GM12874 (cell line): ENCODE measurements around the gene HTT.
A peak's percentile ranks its signal among the peaks of the same experiment; 100 is the strongest.

Experiments used
- TF ChIP-seq, protein P1 (sequence below): IDR thresholded peaks from 2 replicates; pipeline ENCODE4 v1.5.1; 2011; ENCODE audit warnings: low read depth, mild to moderate bottlenecking, control low read depth, low read length, moderate library complexity; ENCODE audit not compliant: insufficient read depth

The HTT gene

DNA sequence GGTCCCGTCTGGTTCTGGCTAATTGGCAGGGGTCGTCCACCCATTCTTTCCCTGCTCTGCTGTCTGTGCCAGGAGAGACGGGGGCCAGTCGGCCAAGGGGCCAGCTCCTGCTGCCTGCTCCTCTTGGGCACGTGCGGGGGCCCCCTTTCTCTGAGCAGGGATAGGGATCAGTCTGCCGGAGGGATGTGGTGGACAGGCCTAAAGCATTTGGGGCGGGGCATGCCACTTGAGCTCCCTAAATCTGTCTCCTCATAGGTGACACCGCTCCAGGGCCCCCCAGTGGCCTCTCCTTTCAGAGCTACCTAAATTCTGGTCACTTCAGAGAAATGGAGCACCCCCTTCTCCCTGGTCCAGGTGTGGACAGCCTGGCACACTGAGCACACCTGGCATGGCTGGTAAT is 170.3 kb downstream of the HTT start:
- TF ChIP-seq, protein P1, sequence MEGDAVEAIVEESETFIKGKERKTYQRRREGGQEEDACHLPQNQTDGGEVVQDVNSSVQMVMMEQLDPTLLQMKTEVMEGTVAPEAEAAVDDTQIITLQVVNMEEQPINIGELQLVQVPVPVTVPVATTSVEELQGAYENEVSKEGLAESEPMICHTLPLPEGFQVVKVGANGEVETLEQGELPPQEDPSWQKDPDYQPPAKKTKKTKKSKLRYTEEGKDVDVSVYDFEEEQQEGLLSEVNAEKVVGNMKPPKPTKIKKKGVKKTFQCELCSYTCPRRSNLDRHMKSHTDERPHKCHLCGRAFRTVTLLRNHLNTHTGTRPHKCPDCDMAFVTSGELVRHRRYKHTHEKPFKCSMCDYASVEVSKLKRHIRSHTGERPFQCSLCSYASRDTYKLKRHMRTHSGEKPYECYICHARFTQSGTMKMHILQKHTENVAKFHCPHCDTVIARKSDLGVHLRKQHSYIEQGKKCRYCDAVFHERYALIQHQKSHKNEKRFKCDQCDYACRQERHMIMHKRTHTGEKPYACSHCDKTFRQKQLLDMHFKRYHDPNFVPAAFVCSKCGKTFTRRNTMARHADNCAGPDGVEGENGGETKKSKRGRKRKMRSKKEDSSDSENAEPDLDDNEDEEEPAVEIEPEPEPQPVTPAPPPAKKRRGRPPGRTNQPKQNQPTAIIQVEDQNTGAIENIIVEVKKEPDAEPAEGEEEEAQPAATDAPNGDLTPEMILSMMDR: no peak

DNA sequence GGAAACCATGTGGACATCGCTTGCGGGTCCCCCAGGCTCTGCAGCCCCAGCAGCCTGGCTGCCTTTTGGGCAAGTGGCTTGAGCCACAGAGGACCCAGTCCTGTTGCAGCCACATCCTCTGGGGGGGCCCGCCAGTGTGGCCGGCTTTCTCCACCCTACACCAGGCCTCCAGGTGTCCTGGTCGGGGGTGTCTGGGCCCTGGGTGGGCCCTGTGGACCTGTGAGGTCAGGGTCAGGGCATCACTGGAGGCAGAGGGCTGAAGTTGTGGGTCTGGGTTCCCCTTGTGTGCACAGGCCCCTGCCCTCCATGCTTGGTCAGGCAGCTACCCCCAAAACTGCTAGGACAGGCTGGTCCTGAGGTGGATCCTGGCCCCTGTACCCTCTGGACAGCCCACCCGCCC is 171.2 kb downstream of the HTT start:
- TF ChIP-seq, protein P1: no peak

DNA sequence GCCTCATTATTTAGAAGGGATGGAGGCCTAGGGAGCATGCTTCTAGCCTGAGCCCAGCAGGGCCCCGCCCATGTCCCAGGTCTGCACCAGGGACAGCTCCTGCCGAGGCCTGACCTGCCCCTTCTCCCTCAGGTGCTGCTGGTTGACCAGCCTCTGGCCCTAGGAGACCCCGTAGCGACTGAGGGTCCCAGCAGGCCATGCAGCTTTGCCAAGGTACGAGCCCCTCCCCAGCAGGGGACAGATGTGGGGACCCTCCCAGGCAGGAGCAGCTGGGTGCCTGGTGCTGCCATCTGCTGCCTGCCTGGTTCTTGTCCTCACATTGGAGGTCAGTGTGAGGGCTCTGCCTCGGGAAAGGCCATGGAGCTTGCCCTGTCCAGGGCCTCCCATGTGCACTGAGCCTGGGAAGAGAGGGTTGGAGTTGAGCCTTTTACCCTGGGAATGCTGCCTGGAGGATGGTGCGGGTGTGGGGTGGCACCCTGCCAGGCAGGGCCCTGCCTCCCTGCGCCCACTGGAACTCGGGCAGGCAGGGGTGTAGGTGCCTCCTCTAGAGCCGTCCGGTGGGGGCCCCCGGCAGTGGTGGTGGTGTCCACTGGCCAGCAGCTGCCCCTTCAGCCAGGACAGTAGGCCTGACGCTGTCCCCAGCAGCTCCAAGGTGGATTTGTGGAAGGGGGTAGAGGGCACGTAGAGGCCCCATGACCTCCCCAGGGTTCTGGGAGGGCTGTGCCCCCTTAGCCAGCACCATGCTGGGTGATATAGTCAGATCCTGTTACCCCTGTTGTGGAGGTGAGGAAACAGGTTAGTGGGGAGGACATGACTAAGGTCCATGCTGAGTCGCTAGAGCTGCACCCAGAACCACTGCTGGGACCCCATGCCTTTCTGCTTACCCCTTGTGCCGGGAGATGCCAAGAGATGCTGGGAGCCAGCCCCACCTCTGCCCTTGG is 172.2 kb downstream of the HTT start:
- TF ChIP-seq, protein P1: 0 out of 2 replicates have a peak, but pooled peaks have one; percentile 5

DNA sequence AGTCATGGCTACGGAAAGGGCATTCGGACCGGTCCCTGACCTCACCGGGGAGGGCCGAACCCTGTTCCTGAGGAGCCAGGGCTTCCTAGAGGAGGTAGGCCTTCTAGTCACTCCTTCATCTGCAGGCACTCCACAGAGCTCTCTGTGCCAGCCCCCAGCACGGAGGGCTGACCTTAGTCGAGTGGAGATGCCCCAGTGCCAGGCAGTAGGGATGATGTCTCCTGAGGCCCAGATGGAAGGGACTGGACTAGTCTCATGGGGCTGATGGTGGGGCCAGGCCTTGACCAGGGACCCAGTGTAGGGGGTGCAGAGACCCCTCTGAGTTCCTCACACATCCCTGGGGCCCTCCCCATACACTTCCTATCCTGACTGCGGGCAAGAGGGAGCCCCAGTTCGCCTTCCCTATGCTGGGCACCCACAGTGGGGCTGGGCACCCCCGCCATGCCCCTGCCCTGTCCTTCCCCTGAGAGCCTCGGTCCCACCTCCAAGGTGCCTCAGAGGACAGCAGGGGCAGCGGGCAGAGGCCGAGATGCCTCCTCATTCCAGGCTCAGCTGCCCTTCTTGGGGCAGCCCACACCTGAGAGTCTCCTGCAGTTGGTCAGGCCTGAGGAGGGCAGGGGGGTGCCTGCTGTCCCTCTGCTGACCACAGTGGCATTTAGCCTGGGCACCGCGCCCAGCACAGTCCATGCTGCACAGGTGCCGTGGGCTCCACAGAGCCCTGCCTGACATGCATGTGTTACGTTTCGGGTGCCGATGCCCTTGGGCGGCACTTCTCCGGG is 173.1 kb downstream of the HTT start:
- TF ChIP-seq, protein P1: no peak

DNA sequence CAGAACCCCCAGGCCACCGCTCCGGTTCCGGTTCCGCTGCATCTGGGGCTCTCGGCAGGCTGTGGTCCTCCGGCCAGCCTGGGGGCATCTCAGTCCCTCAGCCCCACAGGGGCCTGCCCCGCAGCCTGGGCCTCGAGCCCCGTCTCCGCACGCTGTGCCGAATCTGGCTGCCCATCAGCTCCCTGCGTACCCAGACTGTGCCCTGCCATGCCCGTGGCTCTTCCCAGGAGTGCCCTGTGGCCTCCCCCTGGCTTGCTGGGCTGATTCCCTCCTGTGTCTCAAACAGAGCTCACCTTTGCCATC is 173.6 kb downstream of the HTT start:
- TF ChIP-seq, protein P1: no peak

DNA sequence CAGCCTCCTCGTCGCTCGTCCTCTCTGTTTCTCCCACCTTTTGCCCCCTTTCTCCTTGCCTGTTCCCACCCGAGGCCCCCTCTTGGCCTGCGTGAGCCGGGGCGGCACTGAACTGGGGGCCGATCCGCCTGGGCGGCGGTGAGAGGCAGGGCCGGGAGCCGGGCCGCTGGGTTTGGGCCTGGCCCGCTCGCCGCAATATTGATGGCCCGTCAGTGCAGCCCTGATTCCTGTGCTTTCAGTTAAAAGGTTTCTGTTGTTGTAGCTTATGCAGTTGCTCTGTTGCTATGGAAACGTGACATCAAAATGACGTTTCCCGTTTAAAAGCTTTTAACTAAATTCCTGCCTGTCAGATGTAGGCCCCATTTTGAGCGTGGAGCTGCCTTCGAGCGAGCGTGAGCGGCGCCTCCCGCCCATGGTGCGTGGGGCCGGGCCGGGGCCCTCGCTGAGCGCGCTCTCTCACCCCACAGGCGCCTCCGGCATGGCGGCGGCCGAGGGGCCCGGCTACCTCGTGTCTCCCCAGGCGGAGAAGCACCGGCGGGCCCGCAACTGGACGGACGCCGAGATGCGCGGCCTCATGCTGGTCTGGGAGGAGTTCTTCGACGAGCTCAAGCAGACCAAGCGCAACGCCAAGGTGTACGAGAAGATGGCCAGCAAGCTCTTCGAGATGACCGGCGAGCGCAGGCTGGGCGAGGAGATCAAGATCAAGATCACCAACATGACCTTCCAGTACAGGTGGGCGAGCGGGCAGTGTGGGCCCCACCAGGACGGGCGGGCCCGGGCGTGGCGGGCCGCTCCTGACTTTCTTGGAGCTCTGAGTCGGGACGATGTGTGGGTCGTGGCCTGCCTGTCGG is 174.6 kb downstream of the HTT start, which contains the start of gene MSANTD1:
Gene MSANTD1, plus strand, starts transcription at position 349 of the 851 bp plus-strand sequence. Its CDS starts 64 bp downstream, at position 413.
- TF ChIP-seq, protein P1: no peak
